HG03097 (cell line): ENCODE results near the gene CDH22.

Source experiments
- ATAC-seq: cut with Tn5 transposase; IDR thresholded peaks from one replicate; pipeline ENCODE4 v1.9.1; 2021; ENCODE audit not compliant: unreplicated experiment, low FRiP score

CDH22 gene

GRCh38 chr20:46249671-46250070, 58.6 kb downstream of the CDH22 start:
- no peak for ATAC-seq

DNA sequence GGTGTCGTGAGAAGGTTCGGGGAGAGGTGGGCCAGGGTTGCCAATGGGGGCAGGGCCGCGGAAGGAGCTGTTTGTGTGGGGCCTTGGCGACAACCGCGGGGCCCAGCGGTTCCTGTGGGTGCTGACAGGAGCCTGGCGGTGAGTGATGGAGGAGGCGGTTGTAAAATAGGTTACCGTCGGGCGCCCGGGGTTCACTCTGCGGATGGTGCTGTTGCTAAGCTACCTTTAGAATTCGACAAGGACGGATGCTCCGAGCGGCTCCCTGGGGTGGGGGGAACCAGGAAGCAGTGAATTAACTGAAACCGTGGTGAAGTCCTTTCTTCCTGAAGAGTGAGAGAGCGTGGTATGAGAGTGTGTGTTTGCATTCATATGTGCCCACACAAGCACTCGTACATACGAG, 61.7 kb downstream of the CDH22 start:
- ATAC-seq, result no peak

DNA sequence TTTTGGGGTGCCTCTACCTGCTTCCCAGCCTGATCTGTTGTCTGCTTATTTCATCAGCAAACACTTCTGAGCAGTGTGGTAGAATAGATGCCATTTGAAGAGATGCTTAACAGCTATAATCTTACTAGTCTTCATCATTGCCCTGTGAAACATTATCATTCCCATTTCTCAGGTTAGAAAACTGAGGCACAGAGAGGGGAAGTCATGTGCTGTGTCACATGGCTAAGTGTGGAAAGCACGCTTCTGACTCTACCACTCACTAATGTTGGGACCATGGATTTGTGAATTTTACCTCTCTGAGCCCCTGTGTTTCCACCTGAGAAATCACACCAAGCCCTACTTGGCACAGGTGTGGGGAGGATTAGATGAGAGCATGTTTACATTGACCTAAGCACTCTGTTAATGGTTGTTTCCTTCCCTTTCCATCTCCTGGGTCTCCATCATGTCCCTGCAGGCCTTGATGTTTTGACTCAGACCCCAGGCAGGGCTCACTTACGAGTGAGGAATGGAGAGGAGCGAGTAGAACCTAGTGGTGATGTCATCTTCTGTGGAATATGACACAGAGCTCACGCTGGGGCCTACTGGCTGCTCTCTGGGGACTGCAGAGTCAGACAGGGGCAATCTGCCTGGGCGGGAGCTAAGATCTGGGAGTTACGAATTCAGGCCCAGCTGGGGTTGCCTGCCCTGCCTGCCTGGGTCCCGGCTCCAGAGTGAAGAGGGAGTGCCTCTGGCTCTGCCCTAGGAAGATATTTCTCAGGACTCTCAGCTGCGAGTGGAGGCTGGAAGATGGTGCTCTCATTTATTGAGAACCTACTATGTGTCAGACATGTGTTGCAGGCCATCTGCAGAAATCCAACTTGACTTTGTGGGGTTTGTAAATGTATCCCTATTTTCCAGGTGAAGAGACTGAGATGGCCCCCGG, 64.3 kb downstream of the CDH22 start:
- ATAC-seq, result no peak

DNA sequence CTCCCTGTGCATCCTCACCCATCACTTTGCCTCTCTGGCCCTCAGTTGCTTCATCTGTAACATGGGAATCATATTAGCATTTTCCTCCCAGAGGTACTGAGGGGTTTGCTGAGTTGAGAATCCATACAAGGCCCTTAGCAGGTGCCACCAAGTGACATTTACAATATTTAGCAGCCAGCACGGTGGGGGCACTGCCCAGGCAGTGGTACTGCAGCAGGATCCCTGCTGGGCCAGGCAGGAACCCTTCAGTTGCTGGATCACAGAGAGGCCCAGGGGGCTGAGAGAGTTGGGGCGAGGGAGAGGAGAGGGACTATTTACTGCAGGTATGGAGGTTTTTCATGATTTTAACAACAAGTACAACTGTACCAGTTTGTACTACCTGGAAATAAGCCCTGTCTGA, 65.9 kb downstream of the CDH22 start:
- ATAC-seq, result no peak

- ATAC-seq, result no peak
Observed at GRCh38 chr20:46240881-46241280, 67.4 kb downstream of the CDH22 start.

- ATAC-seq, result no peak
Observed at GRCh38 chr20:46240065-46240464, 68.2 kb downstream of the CDH22 start.

GRCh38 chr20:46237736-46238135, 70.6 kb downstream of the CDH22 start:
- ATAC-seq, result no peak

- no peak for ATAC-seq
Observed at GRCh38 chr20:46237227-46237626, 71.1 kb downstream of the CDH22 start.

GRCh38 chr20:46235077-46235476, 73.2 kb downstream of the CDH22 start:
- no peak for ATAC-seq

DNA sequence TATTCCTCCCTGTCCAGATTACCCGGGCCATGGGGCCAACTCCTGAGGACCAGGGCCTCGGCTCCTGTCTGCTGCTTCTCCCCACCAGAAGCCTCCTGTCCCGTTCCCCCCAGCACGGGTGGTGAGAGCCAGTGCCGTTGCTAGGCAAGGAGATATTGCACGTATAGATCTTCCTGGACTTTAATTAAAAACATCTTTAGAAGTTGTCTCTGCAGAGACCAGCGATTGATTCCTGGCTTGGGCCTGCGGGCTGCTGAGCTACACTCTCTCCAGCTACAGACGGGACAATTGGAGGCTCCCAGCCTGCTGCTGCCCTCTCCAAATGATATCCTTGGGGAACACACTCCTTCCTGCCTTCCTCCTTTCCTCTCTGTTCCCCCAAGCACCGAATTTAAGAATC, 74.6 kb downstream of the CDH22 start:
- ATAC-seq, result no peak

- ATAC-seq, result no peak
Observed at GRCh38 chr20:46232539-46232938, 75.8 kb downstream of the CDH22 start.

- no peak for ATAC-seq
Observed at GRCh38 chr20:46230801-46231282, 77.5 kb downstream of the CDH22 start.

GRCh38 chr20:46230106-46230491, 78.2 kb downstream of the CDH22 start:
- no peak for ATAC-seq

DNA sequence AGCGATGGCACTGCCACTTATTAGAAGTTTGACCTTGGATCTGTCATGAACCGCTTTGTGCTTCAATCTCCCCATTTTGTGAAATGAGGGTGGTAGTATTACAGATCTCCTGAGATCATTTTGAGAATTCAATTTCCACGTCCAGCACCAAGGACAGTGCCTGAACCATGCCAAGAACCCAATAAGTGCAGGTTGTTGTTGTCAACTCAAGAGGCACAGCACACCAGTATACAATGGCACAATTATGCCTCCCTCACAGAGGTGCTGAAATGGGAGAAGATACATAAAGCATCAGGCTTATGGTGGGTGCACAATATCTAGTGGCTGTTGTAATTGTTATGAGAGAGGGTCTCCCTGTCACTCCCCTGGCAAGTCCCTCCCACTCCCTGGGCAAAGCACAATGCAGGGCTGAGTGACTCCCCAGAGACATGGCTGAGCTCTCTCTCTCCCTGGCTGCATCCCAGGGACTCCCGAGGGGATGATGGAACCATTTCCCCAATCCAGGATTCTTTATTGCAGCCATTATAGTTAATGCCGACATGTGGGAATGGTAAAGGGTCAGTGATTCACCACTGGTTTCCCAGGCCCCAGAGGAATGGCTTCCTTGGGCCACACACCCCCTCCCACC, 78.7 kb downstream of the CDH22 start:
- no peak for ATAC-seq

GRCh38 chr20:46228670-46229069, 79.6 kb downstream of the CDH22 start:
- no peak for ATAC-seq

- no peak for ATAC-seq
Observed at GRCh38 chr20:46227272-46227767, 81.0 kb downstream of the CDH22 start.

DNA sequence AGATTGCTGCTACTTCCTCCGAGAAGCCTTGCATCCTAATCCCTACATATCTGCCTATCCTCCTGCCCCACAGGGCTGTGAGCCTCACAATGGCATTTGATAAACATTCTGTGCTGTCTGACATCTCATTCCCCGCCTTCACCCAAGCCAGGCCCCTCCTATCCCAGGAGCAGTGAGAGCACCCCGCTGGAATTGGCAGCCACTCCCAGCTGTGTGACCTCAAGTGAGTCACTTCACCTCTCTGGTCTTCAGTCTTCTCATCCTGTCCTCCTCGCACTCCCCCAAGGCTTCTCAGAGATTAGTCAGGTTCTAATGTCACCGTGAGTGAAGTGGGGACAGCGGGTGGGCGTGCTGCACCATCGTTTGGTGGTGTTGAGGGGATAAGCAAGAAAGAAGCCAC, 81.7 kb downstream of the CDH22 start:
- no peak for ATAC-seq

DNA sequence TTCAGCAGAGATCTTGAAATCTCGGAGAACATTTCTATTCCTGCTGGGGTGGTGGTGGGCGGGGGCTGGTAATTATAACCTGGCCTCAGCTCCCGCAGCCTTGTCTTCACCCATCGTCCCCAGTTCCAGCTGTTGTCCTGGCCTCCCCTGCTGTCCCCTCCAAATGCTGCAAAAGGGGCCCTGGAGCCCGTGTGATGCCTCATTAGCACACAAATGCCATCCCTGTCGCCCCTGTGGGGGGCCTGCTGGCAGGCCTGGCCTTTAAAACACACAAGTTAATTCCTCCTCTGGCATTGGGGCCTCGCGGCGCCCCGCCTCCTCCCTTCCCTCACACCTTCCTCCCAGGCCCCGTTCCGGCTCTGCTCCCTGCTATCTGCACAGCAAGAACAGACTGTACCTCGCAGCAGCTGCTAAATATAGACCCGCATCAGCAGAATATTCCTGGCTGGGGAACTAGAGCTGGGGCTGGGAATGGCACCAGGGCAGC, 85.7 kb downstream of the CDH22 start:
- ATAC-seq, result no peak

DNA sequence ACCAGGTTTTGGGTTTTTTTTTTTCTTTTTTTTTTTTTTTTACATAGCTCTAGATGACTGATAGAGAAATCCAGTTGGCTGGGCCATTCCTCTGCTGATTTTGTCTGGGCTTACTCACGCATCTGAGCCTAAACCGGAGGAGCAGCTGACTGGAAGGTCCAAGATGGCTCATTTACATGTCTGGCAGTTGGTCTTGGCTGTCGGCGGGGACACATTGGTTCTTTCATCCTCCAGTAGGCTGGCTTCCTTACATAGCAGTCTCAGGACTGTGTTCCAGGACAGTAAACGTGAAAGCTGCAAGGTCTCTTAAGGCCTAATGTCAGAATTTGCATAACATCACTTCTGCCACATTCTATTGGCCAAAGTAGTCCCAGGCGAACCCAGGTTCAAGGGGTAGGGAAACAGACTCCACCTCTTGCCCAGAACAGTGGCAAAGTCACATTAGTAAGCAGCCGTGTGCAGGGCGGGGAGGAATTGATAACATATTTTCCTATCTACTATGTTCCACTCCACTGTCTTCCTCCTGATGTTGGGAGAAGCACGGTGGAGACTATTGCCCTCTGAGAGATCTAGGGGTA, 87.0 kb downstream of the CDH22 start:
- ATAC-seq, result no peak

- ATAC-seq, result no peak
Observed at GRCh38 chr20:46220455-46221207, 87.7 kb downstream of the CDH22 start.

DNA sequence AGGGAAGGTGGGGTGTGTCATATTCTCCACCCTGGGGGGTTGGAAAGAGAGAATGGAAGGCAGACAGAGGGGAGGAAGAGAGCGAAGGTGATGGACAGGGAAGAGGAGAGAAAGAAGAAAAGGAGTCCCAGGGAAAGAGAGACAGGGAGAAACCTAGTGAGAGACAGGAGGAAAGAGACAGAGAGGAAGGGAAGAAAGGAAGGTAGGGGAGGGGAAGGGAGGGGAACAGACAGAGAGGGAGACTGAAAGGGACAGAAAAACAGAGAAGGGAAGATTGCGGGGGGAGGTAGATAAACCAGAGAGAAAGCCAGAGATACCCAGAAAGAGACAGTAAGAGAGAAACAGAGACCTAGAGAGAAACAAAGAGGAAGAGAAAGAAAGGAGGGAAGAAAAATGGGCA, 88.4 kb downstream of the CDH22 start:
- no peak for ATAC-seq
